HepG2 (cell line): ENCODE measurements around the gene ARHGEF10L. TPM values are rescaled to one million over a fixed set of nuclear protein-coding genes. Genes with fewer than 3 reads are reported as not detected.

Experiments
- ATAC-seq: fragments of 200-7000 bp; cut with Tn5 transposase; 3 replicates; pipeline ENCODE4 v1.9.1; 2020; ENCODE audit warnings: mild to moderate bottlenecking, moderate library complexity
- BruUV-seq: library from RNA; stranded (reverse); fragments of 400-500 nt; replicated peaks from 2 replicates; lab custom pipeline; 2021; lab: Mats Ljungman, UMichigan
- CTCF ChIA-PET: fragments of 300-600 bp; formaldehyde crosslinking; extraction: SDS; loops from one replicate; lab custom pipeline; 2021; ENCODE audit warnings: low total read pairs, inconsistent platforms, low intra/inter-chr PET ratio; lab: Yijun Ruan, JAX
- POLR2A ChIA-PET: fragments of 350-600 bp; sonication (Branson Sonifier 250); formaldehyde crosslinking; loops from one replicate; lab custom pipeline; 2020; ENCODE audit warnings: antibody characterized with exemption, inconsistent platforms; lab: Yijun Ruan, JAX
- DNase-seq: peaks from one replicate; pipeline ENCODE4 v3.0.0-alpha.2; 2015; ENCODE audit warnings: low spot score
- FAIRE-seq: peaks from 3 replicates; lab custom pipeline; 2011; peaks lifted over from hg19 to GRCh38; lab: Jason Lieb, UNC
- H2AFZ ChIP-seq: one replicate; pipeline ENCODE4 v1.6.1; 2011; ENCODE audit warnings: low read length, inconsistent platforms
- H3K27ac ChIP-seq: fragments of 300-600 bp; 3 replicates; pipeline ENCODE4 v1.8.0; 2011; ENCODE audit warnings: mixed run types, mild to moderate bottlenecking, mixed read lengths, low read length, inconsistent platforms; ENCODE audit not compliant: insufficient read depth; ENCODE audit errors: extremely low read length
- H3K27me3 ChIP-seq, 2 experiments: fragments of 200-600 bp in 1 of 2; 2 replicates in 1 of 2; 3 replicates in 1 of 2; pipeline versions ENCODE4 v1.6.0 to v1.8.0; 2011; ENCODE audit warnings: low read length in 2 of 2, mild to moderate bottlenecking in 2 of 2, moderate library complexity in 2 of 2, inconsistent platforms in 1 of 2; ENCODE audit not compliant: insufficient read depth in 2 of 2, control insufficient read depth in 1 of 2
- H3K36me3 ChIP-seq, 2 experiments: fragments of 200-600 bp in 1 of 2; replicated peaks in 1 of 2; 2 replicates in 1 of 2; 3 replicates in 1 of 2; pipeline versions ENCODE4 v1.5.1 to v1.8.0; 2011; ENCODE audit warnings: low read length in 2 of 2, inconsistent platforms in 1 of 2; ENCODE audit not compliant: insufficient read depth in 2 of 2, control insufficient read depth in 1 of 2
- H3K4me1 ChIP-seq: 2 replicates; pipeline ENCODE4 v1.5.1; 2012; ENCODE audit warnings: low read length, inconsistent platforms; ENCODE audit not compliant: insufficient read depth
- H3K4me2 ChIP-seq: 2 replicates; pipeline ENCODE4 v1.6.0; 2011; ENCODE audit warnings: low read depth, low read length, inconsistent platforms
- H3K4me3 ChIP-seq, 3 experiments: fragments of 200-600 bp in 1 of 3; sonication (generic), shearing (Covaris generic) in 1 of 3; replicated peaks in 1 of 3; 2 replicates each; pipeline ENCODE4 v1.5.1; 2011 to 2016; ENCODE audit warnings: low read length in 3 of 3, inconsistent platforms in 2 of 3, low read depth in 2 of 3, mild to moderate bottlenecking in 2 of 3, control low read depth in 1 of 3, mixed read lengths in 1 of 3; ENCODE audit not compliant: insufficient read depth in 1 of 3
- H3K79me2 ChIP-seq: one replicate; pipeline ENCODE4 v1.6.1; 2011; ENCODE audit warnings: low read length, inconsistent platforms; ENCODE audit not compliant: insufficient read depth
- H3K9ac ChIP-seq: 2 replicates; pipeline ENCODE4 v1.6.0; 2011; ENCODE audit warnings: mild to moderate bottlenecking, low read depth, low read length, inconsistent platforms; ENCODE audit not compliant: insufficient read depth
- H3K9me3 ChIP-seq: 2 replicates; pipeline ENCODE4 v1.5.1; 2012; ENCODE audit warnings: mild to moderate bottlenecking, low read length
- H4K20me1 ChIP-seq: 2 replicates; pipeline ENCODE4 v1.6.0; 2011; ENCODE audit warnings: inconsistent platforms, mild to moderate bottlenecking, low read length, moderate library complexity; ENCODE audit not compliant: insufficient read depth
- HHEX ChIP-seq: IDR thresholded peaks from 2 replicates; pipeline ENCODE4 v1.6.1; 2016; ENCODE audit warnings: control low read depth
- KAT2B ChIP-seq: fragments of 150-350 bp; IDR thresholded peaks from 2 replicates; pipeline ENCODE4 v1.6.1; 2014; ENCODE audit warnings: low read depth, low read length, borderline replicate concordance
- PCBP1 ChIP-seq: fragments of 200-400 bp; formaldehyde crosslinking; IDR thresholded peaks from 2 replicates; pipeline ENCODE4 v1.6.1; 2017; ENCODE audit warnings: mild to moderate bottlenecking, low read depth, low read length, borderline replicate concordance
- SNAI1 ChIP-seq: sonication (generic); formaldehyde crosslinking; IDR thresholded peaks from 2 replicates; pipeline ENCODE4 v1.5.0; 2020; ENCODE audit warnings: mild to moderate bottlenecking, missing genetic modification reagents, borderline replicate concordance
- ZBTB38 ChIP-seq: sonication (generic); formaldehyde crosslinking; IDR thresholded peaks from 2 replicates; pipeline ENCODE4 v1.5.1; 2020; ENCODE audit warnings: mild to moderate bottlenecking, missing genetic modification reagents
- ZNF484 ChIP-seq: sonication (generic); formaldehyde crosslinking; IDR thresholded peaks from 2 replicates; pipeline ENCODE4 v1.5.1; 2020; ENCODE audit warnings: mild to moderate bottlenecking, low read depth, missing genetic modification reagents, borderline replicate concordance
- WGBS: methylation state at CpG from one replicate; pipeline ENCODE4 v1.1.6; 2017; ENCODE audit warnings: low lambda C conversion rate; 5-methylcytosine and 5-hydroxymethylcytosine counted together
- in situ Hi-C: cut with HindIII; loops from 2 replicates; pipeline ENCODE4 v1.10.0; 2017; ENCODE audit warnings: low pct_unique_long_range_greater_than_20kb; ENCODE audit not compliant: extremely low pct_ligation_motif_present
- intact Hi-C: fragments of 100-400 bp; cut with micrococcal nuclease; formaldehyde crosslinking; loops from one replicate; pipeline ENCODE4 v1.10.0; 2022; ENCODE audit not compliant: unreplicated experiment
- polyA plus RNA-seq, 8 experiments: library from polyadenylated mRNA; depleted of rRNA in 3 of 8; stranded (reverse) in 7 of 8; unstranded in 1 of 8; fragments of >200 nt; fragmentation: Illumina TruSeq in 4 of 8; extraction: Trizol in 4 of 8; gene quantifications; 2 replicates each; pipeline versions ENCODE4 v1.2.1 to v1.2.3, GENCODE V29; 2011 to 2016; ENCODE audit warnings: low read depth in 4 of 8, missing spikeins in 1 of 8, mixed read lengths in 1 of 8; ENCODE audit not compliant: insufficient read depth in 1 of 8
- total RNA-seq, 5 experiments: library from RNA; depleted of rRNA; stranded (reverse); fragments of >200 nt; fragmentation: Illumina TruSeq; extraction: Trizol; gene quantifications; 2 replicates each; pipeline ENCODE4 v1.2.3, GENCODE V29; 2016; ENCODE audit warnings: low read depth in 1 of 5

ARHGEF10L gene
- total and polyA plus RNA-seq, 2 of the 13 experiments (the other 11 are each of a cell fraction or from before 2014, with no cell fraction given) = 46.5 to 78.3 TPM

- TF ChIP-seq ZNF484 (no peak), PCBP1 (no peak), SNAI1 (no peak), KAT2B (no peak)
Measured at GRCh38 chr1:17697458-17697857, 158.0 kb downstream of the ARHGEF10L start (continued).

GRCh38 chr1:17699581-17699980 lies 160.1 kb downstream of the ARHGEF10L start:
- TF ChIP-seq HHEX (CRISPR knock-in tag) (no peak), ZBTB38 (CRISPR knock-in tag) (0 out of 2 replicates have a peak, but pooled peaks have one; percentile 40)
- Histone ChIP-seq H3K27me3 (peaks cover 5 to 37% of the 10 kb centered on the region in 2 experiments; a peak in 3 of 5 replicates), H3K9me3 (no peaks in the 10 kb centered on the region), H3K9ac (no peak overlapping the region), H3K27ac (no peak overlapping the region), H4K20me1 (0 out of 2 replicates have a peak, but pooled peaks cover 2% of the 10 kb centered on the region), H3K79me2 (no peaks in the 10 kb centered on the region), H2AFZ (no peak overlapping the region), H3K4me3 (peak overlapping the region in 2 of 3 experiments; percentile 31 to 50; a peak in 2 of 6 replicates), H3K4me1 (peaks cover 24% of the 10 kb centered on the region), H3K36me3 (peaks cover 9 to 23% of the 10 kb centered on the region in 2 experiments; a peak in 4 of 5 replicates), H3K4me2 (peak overlapping the region; percentile 20; the same call in 1 of the 2 replicates)
- ATAC-seq = no peak
- CTCF ChIA-PET = no interaction called here
- POLR2A ChIA-PET = no interaction called here
- DNase-seq = no peak
- WGBS = 78% methylated on average over 18 of the region's 19 CpGs
- no TSS peak for BruUV-seq
- FAIRE-seq = no peak
- in situ Hi-C loops (no loop called here), intact Hi-C loops (no loop called here)
